Measurements from ENCODE around the gene TOR4A. TPM values are rescaled to one million over a fixed set of nuclear protein-coding genes. Genes with fewer than 3 reads are reported as not detected.

TOR4A gene
- total and polyA plus RNA-seq, 7 donors: 3.8 to 33.0 (median 4.3) TPM

- H3K4me1 ChIP-seq: peaks cover 0 to 38% (median 36%) of the 10 kb centered on the region in 4 donors
Observed at GRCh38 chr9:137296670-137297664, 19.4 kb downstream of the TOR4A start.

GRCh38 chr9:137297966-137298365, 20.4 kb downstream of the TOR4A start:
- Histone ChIP-seq H3K27me3 (peaks cover 67 to 94% (median 90%) of the 10 kb centered on the region in 3 donors), H3K36me3 (no peaks in the 10 kb centered on the region), H3K4me1 (peaks cover 0 to 45% (median 42%) of the 10 kb centered on the region in 4 donors), H3K9me3 (no peaks in the 10 kb centered on the region), H3K4me3 (no peak overlapping the region), H3K27ac (peak overlapping the region; percentile 36 to 65 (median 54))
- TF ChIP-seq EP300 (IDR thresholded peaks at IDR 0.05) (no peak), CTCF (IDR thresholded peaks at IDR 0.05) (no peak), POLR2A (IDR thresholded peaks at IDR 0.05) (peak in 1 of 2 donors; percentile 5)
- 10 to 65% methylated on average over 7 of the region's 7 CpGs for WGBS, 2 donors
- intact Hi-C loops (cut with DNase I): loop anchor here (5.0 to 10.0 kb wide), 2 partner anchors 109 to 227 kb away; no protein-coding TSS in a partner anchor
- DNase-seq: no peak

More at GRCh38 chr9:137296670-137297664, 19.4 kb downstream of the TOR4A start:
- Histone ChIP-seq H3K36me3 (no peaks in the 10 kb centered on the region), H3K27me3 (peaks cover 62 to 97% (median 94%) of the 10 kb centered on the region in 3 donors), H3K9me3 (no peaks in the 10 kb centered on the region), H3K4me3 (peak overlapping the region in 1 of 4 donors; percentile 43), H3K27ac (peak overlapping the region; percentile 34 to 66 (median 62))
- intact Hi-C loops (cut with DNase I): loop anchor here (5.0 to 10.0 kb wide), 2 partner anchors 110 to 228 kb away; no protein-coding TSS in a partner anchor
- no peak for DNase-seq
- WGBS, 2 donors: 11 to 46% methylated on average over 24 of the region's 24 CpGs
- TF ChIP-seq POLR2AphosphoS5 (IDR thresholded peaks at IDR 0.05) (no peak), CTCF (IDR thresholded peaks at IDR 0.05) (no peak), POLR2A (IDR thresholded peaks at IDR 0.05) (no peak), EP300 (IDR thresholded peaks at IDR 0.05) (no peak)

- Histone ChIP-seq H3K27me3 (peaks cover 70 to 94% (median 90%) of the 10 kb centered on the region in 3 donors), H3K4me1 (peaks cover 0 to 47% (median 42%) of the 10 kb centered on the region in 4 donors), H3K4me3 (peak overlapping the region in 1 of 4 donors; percentile 3), H3K27ac (peak overlapping the region; percentile 36 to 65 (median 54)), H3K9me3 (no peaks in the 10 kb centered on the region), H3K36me3 (no peaks in the 10 kb centered on the region)
- WGBS, 2 donors: 14 to 58% methylated on average over 24 of the region's 24 CpGs
- no peak for TF ChIP-seq CTCF (IDR thresholded peaks at IDR 0.05)
- TF ChIP-seq POLR2AphosphoS5 (IDR thresholded peaks at IDR 0.05): peak in 1 of 4 donors; percentile 32
- no peak for TF ChIP-seq POLR2A (IDR thresholded peaks at IDR 0.05)
- TF ChIP-seq EP300 (IDR thresholded peaks at IDR 0.05): no peak
- intact Hi-C loops (cut with DNase I): loop anchor here (5.0 to 10.0 kb wide), 2 partner anchors 109 to 226 kb away; no protein-coding TSS in a partner anchor
- no peak for DNase-seq
Observed at GRCh38 chr9:137298401-137299202, 21.1 kb downstream of the TOR4A start.

- no peak for TF ChIP-seq POLR2A (IDR thresholded peaks at IDR 0.05)
- no peak for TF ChIP-seq CTCF (IDR thresholded peaks at IDR 0.05)
- no peak for TF ChIP-seq POLR2AphosphoS5 (IDR thresholded peaks at IDR 0.05)
- no peak for TF ChIP-seq EP300 (IDR thresholded peaks at IDR 0.05)
- WGBS, 2 donors: 14 to 58% methylated on average over 10 of the region's 10 CpGs
- peaks cover 71 to 94% (median 90%) of the 10 kb centered on the region in 3 donors for H3K27me3 ChIP-seq
- intact Hi-C loops (cut with DNase I): loop anchor here (5.0 to 10.0 kb wide), 2 partner anchors 108 to 226 kb away; no protein-coding TSS in a partner anchor
- no peak for DNase-seq
- peaks cover 0 to 48% (median 44%) of the 10 kb centered on the region in 4 donors for H3K4me1 ChIP-seq
- H3K27ac ChIP-seq: peak overlapping the region; percentile 17 to 65 (median 54)
- H3K9me3 ChIP-seq: no peaks in the 10 kb centered on the region
- H3K4me3 ChIP-seq: peak overlapping the region in 1 of 4 donors; percentile 3
- no peaks in the 10 kb centered on the region for H3K36me3 ChIP-seq
Observed at GRCh38 chr9:137299203-137299565, 21.7 kb downstream of the TOR4A start.
